Measurements from ENCODE around the gene ABCF2. TPM values are rescaled to one million over a fixed set of nuclear protein-coding genes. Genes with fewer than 3 reads are reported as not detected.

The ABCF2 gene
- total RNA-seq, 1 donor from 2014 or later = 20.9 TPM

GRCh38 chr7:151238190-151238810 is 11.3 kb upstream of the ABCF2 start:
- no peaks in the 10 kb centered on the region for H3K9me3 ChIP-seq (ENCODE audit: control insufficient read depth in 3 of 3, low read length in 3 of 3)
- peak overlapping the region in 1 of 3 donors; percentile 74 for H3K9ac ChIP-seq (ENCODE audit: low read depth in 1 of 3, low read length in 3 of 3)
- peak overlapping the region; percentile 60 for H3K27ac ChIP-seq (ENCODE audit: low read depth, low read length)
- no peak overlapping the region for H3K4me3 ChIP-seq (ENCODE audit: low read length in 3 of 3)
- H3K4me1 ChIP-seq (ENCODE audit: control insufficient read depth in 3 of 3, insufficient read depth in 3 of 3, low read length in 3 of 3) = peaks cover 21 to 43% (median 38%) of the 10 kb centered on the region in 3 donors
- H3K36me3 ChIP-seq (ENCODE audit: control insufficient read depth in 3 of 3, insufficient read depth in 3 of 3, low read length in 3 of 3) = peaks cover 58 to 70% (median 62%) of the 10 kb centered on the region in 3 donors
- no peaks in the 10 kb centered on the region for H3K27me3 ChIP-seq (ENCODE audit: control insufficient read depth in 3 of 3, insufficient read depth in 3 of 3, low read length in 3 of 3)

- Histone ChIP-seq H3K9me3 (ENCODE audit: control insufficient read depth in 3 of 3, low read length in 3 of 3) (no peaks in the 10 kb centered on the region), H3K27ac (ENCODE audit: low read depth, low read length) (peak overlapping the region; percentile 60), H3K9ac (ENCODE audit: low read depth in 1 of 3, low read length in 3 of 3) (peak overlapping the region in 1 of 3 donors; percentile 74), H3K4me3 (ENCODE audit: low read length in 3 of 3) (peak overlapping the region in 1 of 3 donors; percentile 22), H3K27me3 (ENCODE audit: control insufficient read depth in 3 of 3, insufficient read depth in 3 of 3, low read length in 3 of 3) (no peaks in the 10 kb centered on the region), H3K36me3 (ENCODE audit: control insufficient read depth in 3 of 3, insufficient read depth in 3 of 3, low read length in 3 of 3) (peaks cover 57 to 66% (median 58%) of the 10 kb centered on the region in 3 donors), H3K4me1 (ENCODE audit: control insufficient read depth in 3 of 3, insufficient read depth in 3 of 3, low read length in 3 of 3) (peaks cover 28 to 51% (median 40%) of the 10 kb centered on the region in 3 donors)
Observed at GRCh38 chr7:151237244-151238189, 10.5 kb upstream of the ABCF2 start.

GRCh38 chr7:151236406-151236805 is 9.4 kb upstream of the ABCF2 start:
- Histone ChIP-seq H3K36me3 (ENCODE audit: control insufficient read depth in 3 of 3, insufficient read depth in 3 of 3, low read length in 3 of 3) (peaks cover 46 to 60% (median 48%) of the 10 kb centered on the region in 3 donors), H3K27ac (ENCODE audit: low read depth, low read length) (no peak overlapping the region), H3K4me1 (ENCODE audit: control insufficient read depth in 3 of 3, insufficient read depth in 3 of 3, low read length in 3 of 3) (peaks cover 36 to 55% (median 44%) of the 10 kb centered on the region in 3 donors), H3K9me3 (ENCODE audit: control insufficient read depth in 3 of 3, low read length in 3 of 3) (no peaks in the 10 kb centered on the region), H3K27me3 (ENCODE audit: control insufficient read depth in 3 of 3, insufficient read depth in 3 of 3, low read length in 3 of 3) (no peaks in the 10 kb centered on the region), H3K4me3 (ENCODE audit: low read length in 3 of 3) (no peak overlapping the region), H3K9ac (ENCODE audit: low read depth in 1 of 3, low read length in 3 of 3) (peak overlapping the region in 2 of 3 donors; percentile 21 to 25)

GRCh38 chr7:151235091-151235787 is 8.2 kb upstream of the ABCF2 start:
- Histone ChIP-seq H3K36me3 (ENCODE audit: control insufficient read depth in 3 of 3, insufficient read depth in 3 of 3, low read length in 3 of 3) (peaks cover 37 to 49% (median 40%) of the 10 kb centered on the region in 3 donors), H3K27ac (ENCODE audit: low read depth, low read length) (no peak overlapping the region), H3K4me3 (ENCODE audit: low read length in 3 of 3) (no peak overlapping the region), H3K4me1 (ENCODE audit: control insufficient read depth in 3 of 3, insufficient read depth in 3 of 3, low read length in 3 of 3) (peaks cover 35 to 53% (median 39%) of the 10 kb centered on the region in 3 donors), H3K27me3 (ENCODE audit: control insufficient read depth in 3 of 3, insufficient read depth in 3 of 3, low read length in 3 of 3) (no peaks in the 10 kb centered on the region), H3K9ac (ENCODE audit: low read depth in 1 of 3, low read length in 3 of 3) (no peak overlapping the region), H3K9me3 (ENCODE audit: control insufficient read depth in 3 of 3, low read length in 3 of 3) (no peaks in the 10 kb centered on the region)

DNA sequence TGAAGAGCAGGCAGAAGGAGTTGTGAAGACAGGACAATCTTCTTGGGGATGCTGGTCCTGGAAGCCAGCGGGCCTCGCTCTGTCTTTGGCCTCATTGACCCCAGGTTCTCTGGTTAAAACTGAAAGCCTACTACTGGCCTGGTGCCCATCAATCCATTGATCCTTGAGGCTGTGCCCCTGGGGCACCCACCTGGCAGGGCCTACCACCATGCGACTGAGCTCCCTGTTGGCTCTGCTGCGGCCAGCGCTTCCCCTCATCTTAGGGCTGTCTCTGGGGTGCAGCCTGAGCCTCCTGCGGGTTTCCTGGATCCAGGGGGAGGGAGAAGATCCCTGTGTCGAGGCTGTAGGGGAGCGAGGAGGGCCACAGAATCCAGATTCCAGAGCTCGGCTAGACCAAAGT is 6.8 kb upstream of the ABCF2 start:
- Histone ChIP-seq H3K9ac (ENCODE audit: low read depth in 1 of 3, low read length in 3 of 3) (peak overlapping the region in 2 of 3 donors; percentile 57 to 93), H3K27me3 (ENCODE audit: control insufficient read depth in 3 of 3, insufficient read depth in 3 of 3, low read length in 3 of 3) (no peaks in the 10 kb centered on the region), H3K9me3 (ENCODE audit: control insufficient read depth in 3 of 3, low read length in 3 of 3) (no peaks in the 10 kb centered on the region), H3K27ac (ENCODE audit: low read depth, low read length) (peak overlapping the region; percentile 53), H3K4me1 (ENCODE audit: control insufficient read depth in 3 of 3, insufficient read depth in 3 of 3, low read length in 3 of 3) (peaks cover 35 to 48% (median 39%) of the 10 kb centered on the region in 3 donors), H3K36me3 (ENCODE audit: control insufficient read depth in 3 of 3, insufficient read depth in 3 of 3, low read length in 3 of 3) (peaks cover 24 to 35% (median 30%) of the 10 kb centered on the region in 3 donors), H3K4me3 (ENCODE audit: low read length in 3 of 3) (peak overlapping the region in 1 of 3 donors; percentile 90)

GRCh38 chr7:151232917-151233701 is 6.1 kb upstream of the ABCF2 start:
- H3K4me3 ChIP-seq (ENCODE audit: low read length in 3 of 3) = peak overlapping the region; percentile 80 to 90 (median 89)
- H3K27me3 ChIP-seq (ENCODE audit: control insufficient read depth in 3 of 3, insufficient read depth in 3 of 3, low read length in 3 of 3) = no peaks in the 10 kb centered on the region
- peak overlapping the region; percentile 75 to 93 (median 91) for H3K9ac ChIP-seq (ENCODE audit: low read depth in 1 of 3, low read length in 3 of 3)
- no peaks in the 10 kb centered on the region for H3K9me3 ChIP-seq (ENCODE audit: control insufficient read depth in 3 of 3, low read length in 3 of 3)
- peaks cover 22 to 31% (median 26%) of the 10 kb centered on the region in 3 donors for H3K36me3 ChIP-seq (ENCODE audit: control insufficient read depth in 3 of 3, insufficient read depth in 3 of 3, low read length in 3 of 3)
- peaks cover 37 to 51% (median 37%) of the 10 kb centered on the region in 3 donors for H3K4me1 ChIP-seq (ENCODE audit: control insufficient read depth in 3 of 3, insufficient read depth in 3 of 3, low read length in 3 of 3)
- peak overlapping the region; percentile 53 for H3K27ac ChIP-seq (ENCODE audit: low read depth, low read length)

DNA sequence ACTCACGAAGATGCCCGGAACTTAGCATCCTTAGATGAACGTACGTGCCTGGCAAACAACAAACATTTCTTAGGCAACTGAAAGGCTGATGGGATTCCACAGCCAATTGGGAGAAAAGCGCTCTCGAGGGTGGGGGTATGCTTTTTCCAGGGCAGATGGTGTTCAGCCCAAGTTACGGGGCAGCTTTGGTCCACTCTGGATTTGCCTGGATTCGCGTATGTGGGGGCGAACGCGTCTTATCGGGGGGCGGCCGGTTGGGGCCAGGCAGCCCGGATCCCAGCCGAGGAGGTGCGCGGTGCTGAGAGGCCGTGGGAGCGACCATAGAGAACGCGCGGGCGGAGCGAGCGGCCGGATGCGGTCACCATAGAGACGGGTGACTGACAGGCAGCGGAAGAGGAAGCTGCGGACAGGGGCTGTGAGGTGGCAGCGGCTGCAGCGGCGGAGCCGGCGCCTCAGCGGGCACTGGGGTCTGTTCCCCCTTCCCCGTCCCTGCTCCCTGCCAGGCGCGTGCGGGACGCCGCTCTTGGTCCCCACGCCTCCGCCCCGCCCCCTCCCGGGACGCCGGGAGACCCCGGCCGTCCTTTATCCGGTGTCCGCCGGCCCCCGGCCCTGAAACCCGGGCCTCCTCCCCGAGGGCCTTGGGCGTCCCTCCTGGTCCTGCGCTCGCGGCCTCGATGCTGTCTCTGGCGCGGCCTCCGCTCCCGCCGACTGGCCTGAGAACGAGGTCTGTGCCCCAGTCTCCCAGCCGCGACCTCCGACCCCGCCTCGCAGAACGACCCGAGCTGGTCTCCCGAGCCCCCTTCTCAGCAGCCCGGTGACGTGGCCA is 5.3 kb upstream of the ABCF2 start, which contains the start of gene CHPF2:
Gene CHPF2, plus strand, starts transcription at position 393 of the 826 bp plus-strand sequence. CDS start 1,529 bp downstream, outside the sequence.
- Histone ChIP-seq H3K4me3 (ENCODE audit: low read length in 3 of 3) (peak within 1 kb of the TSS; percentile 80 to 90 (median 89)), H3K9me3 (ENCODE audit: control insufficient read depth in 3 of 3, low read length in 3 of 3) (no peaks in the 10 kb centered on the region), H3K27ac (ENCODE audit: low read depth, low read length) (peak within 1 kb of the TSS; percentile 53), H3K36me3 (ENCODE audit: control insufficient read depth in 3 of 3, insufficient read depth in 3 of 3, low read length in 3 of 3) (peaks cover 17 to 24% (median 22%) of the 10 kb centered on the region in 3 donors), H3K9ac (ENCODE audit: low read depth in 1 of 3, low read length in 3 of 3) (peak within 1 kb of the TSS; percentile 75 to 93 (median 91)), H3K27me3 (ENCODE audit: control insufficient read depth in 3 of 3, insufficient read depth in 3 of 3, low read length in 3 of 3) (no peaks in the 10 kb centered on the region), H3K4me1 (ENCODE audit: control insufficient read depth in 3 of 3, insufficient read depth in 3 of 3, low read length in 3 of 3) (peaks cover 33 to 46% (median 37%) of the 10 kb centered on the region in 3 donors)

DNA sequence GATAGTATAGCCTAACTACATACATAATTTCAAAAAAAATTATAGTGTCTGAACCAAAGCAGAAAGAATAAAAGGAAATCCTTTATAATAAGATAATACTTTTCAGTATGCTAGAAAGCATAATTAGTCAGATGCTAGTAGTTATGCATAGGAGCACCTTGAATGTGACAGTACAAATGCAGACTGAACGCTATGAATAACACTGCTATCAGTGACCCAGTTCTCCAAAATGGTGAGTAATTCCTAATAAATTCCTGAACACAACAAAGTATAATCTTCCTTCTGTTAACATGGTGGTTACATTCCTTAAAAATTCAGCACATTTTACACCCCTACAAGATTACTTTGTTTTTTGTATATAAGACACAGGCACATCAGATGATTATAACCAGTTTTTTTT is 4.1 kb upstream of the ABCF2 start:
- Histone ChIP-seq H3K36me3 (ENCODE audit: control insufficient read depth in 3 of 3, insufficient read depth in 3 of 3, low read length in 3 of 3) (peaks cover 11 to 14% (median 12%) of the 10 kb centered on the region in 3 donors), H3K4me3 (ENCODE audit: low read length in 3 of 3) (no peak overlapping the region), H3K27ac (ENCODE audit: low read depth, low read length) (no peak overlapping the region), H3K9ac (ENCODE audit: low read depth in 1 of 3, low read length in 3 of 3) (no peak overlapping the region), H3K9me3 (ENCODE audit: control insufficient read depth in 3 of 3, low read length in 3 of 3) (no peaks in the 10 kb centered on the region), H3K27me3 (ENCODE audit: control insufficient read depth in 3 of 3, insufficient read depth in 3 of 3, low read length in 3 of 3) (no peaks in the 10 kb centered on the region), H3K4me1 (ENCODE audit: control insufficient read depth in 3 of 3, insufficient read depth in 3 of 3, low read length in 3 of 3) (peaks cover 31 to 43% (median 36%) of the 10 kb centered on the region in 3 donors)
